ENCODE measurements around the gene LRRN2. TPM values are rescaled to one million over a fixed set of nuclear protein-coding genes. Genes with fewer than 3 reads are reported as not detected.

LRRN2 gene
- not detected in 2 replicates for total RNA-seq

GRCh38 chr1:204685236-204686006 lies at the start of gene LRRN2:
TSS of gene LRRN2 (minus strand) at chr1:204685738. CDS start at chr1:204619992, 65,746 bp downstream.

Other genes starting within 250 kb of the LRRN2 start
- gene PIK3C2B, start 190.9 kb downstream of the LRRN2 start, total RNA-seq = 0.28 and 0.96 TPM in 2 replicates
- gene MDM4, start 169.3 kb downstream of the LRRN2 start, total RNA-seq = 19.2 and 22.3 TPM in 2 replicates
- gene NFASC, start 185.1 kb upstream of the LRRN2 start, total RNA-seq = 13.8 and 42.6 TPM in 2 replicates

All from regular cardiac myocyte (primary cell).